Stimulated activated CD8-positive, alpha-beta memory T cell treated with anti-CD3 and anti-CD28 coated beads, Interleukin-15, amount 100 ng/mL, for 24 hours (primary cell): ENCODE measurements around the gene ADAMTS7.
"Not testable (repeated sequence)": the region's sequence is repeated elsewhere in the genome, so short reads cannot be mapped to it uniquely, and the experiment has no call there.

ENCODE experiments used
- DNase-seq: peaks from one replicate; pipeline ENCODE4 v3.0.0-alpha.2; 2020; ENCODE audit warnings: low read depth

The ADAMTS7 gene

DNA sequence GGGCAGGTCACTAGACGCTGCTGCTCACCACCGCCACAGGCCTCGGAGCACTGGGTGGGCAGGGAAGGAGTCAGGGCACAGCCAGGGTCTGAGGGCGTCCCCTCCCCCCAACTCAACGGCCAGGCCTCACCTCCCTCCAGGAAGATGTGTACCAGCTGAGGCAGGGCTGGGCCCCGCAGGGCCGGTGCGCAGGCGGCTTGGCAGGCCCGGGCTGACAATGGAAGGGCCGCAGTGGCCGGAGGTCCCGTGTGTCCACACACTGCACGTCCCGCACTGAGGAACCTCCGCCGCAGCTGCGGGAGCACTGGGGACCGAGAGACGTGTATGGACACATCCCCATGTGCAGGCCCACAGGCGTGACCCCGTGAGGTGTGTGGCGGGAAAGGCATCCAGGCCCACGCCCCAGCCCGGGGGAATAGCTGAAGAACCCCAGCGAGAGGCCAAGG, 47.4 kb downstream of the ADAMTS7 start:
- no peak for DNase-seq

DNA sequence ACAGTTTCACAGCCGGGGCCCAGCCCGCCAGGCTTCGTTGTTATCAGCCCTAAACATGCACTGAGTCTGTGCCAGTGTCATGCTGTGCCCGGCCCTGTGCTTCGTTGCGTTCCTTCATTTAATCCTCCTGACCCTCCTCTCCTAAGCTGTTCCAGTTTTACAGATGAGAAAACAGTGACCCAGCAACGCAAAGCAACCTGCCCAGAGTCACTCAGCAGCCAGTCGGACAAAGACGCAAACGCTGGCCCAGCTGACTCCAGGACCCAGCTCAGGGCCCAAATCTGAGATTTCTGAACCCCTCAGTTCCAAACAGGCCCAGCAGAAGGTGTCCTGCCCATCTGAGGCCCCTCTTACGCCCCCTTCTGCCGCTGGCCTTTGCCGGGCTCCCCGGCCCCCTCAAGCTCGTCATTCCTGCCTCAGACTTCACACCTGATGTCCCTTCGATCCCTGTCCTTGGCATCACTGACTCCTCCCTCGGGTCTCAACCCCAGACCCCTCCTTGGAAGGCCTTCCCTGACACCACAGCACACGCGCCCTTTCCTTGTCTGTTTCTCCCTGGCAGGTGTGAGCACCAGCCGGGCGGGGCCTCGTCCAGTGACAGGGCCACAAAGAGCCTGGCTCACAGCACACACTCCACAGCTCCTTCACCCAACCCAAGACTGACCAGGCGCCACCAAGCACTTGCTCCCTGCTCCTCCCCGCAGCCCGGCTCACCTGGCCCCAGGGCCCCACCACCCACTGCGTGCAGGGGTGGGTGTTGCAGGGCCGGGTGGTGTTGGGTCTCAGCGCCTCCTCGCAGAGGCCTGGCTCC, 48.1 kb downstream of the ADAMTS7 start:
- DNase-seq = no peak

DNA sequence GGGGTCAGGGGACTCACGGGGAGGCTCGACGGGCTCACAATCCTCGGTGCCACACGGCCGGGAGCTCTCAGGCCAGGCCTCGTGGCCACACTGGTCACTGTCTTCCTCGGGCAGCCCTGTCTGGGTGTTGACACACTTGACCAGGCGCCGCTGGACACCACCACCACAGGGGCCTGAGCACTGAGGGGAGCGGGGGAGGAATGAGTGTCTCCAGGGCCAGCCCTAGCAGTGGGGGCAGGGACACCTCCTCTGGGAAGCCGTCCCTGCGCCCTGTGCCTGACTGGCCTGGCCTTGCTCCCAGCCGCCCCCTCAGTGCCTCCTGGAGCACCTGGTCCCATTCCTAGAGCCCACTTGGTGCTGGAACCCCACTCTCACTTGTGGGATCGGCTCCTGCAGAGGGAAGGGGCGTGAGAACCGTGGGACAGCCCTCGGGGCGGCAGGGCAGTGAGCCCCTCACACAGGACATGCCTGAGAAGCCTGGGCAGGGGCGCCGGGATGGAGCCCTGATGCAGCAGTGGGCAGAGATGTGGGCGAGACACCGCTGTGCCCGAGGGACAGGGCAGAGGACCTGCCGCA, 48.8 kb downstream of the ADAMTS7 start:
- not testable (repeated sequence) for DNase-seq

DNA sequence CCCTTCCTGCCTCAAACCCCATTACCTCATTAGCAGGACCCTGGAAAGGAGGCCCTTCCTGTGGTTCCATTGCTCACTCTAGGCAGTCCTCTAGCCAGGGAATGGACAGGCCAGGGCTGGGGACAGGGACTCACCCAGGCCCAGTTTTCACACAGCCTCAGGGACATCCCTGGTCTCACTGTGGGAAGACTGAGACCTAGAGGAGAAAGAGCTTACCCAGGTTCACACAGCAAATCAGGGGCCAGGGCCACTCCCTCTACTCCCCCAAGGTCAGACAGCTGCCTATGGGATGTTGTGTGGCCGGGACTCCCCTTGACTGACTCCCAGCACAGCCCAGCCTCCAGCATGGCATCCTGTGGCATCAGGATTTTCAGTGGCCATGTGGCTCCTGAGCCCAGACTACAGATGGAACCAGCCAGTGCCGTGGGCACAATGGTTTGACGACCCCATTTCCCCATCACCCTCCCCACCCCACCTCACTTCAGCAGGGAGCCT, 49.3 kb downstream of the ADAMTS7 start:
- DNase-seq = no peak

DNA sequence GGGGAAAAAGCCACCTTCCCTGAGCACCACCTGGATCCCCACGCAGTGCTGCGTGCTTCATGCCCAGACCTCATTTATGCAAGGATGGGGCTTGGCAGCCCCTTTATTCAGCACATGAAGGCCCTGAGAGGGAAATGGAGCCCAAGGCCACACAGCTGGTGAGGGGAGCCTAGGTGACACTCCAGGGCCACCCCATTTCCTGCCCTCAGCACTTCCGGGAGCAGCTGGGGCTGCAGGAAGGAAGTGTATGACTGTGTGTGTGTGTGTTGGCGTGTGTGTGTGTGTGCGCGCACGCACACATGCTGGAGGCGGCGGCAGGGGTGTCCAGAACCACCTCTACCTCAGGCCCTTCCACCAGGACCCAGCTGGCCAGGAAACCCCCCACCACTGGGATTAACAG, 49.8 kb downstream of the ADAMTS7 start:
- not testable (repeated sequence) for DNase-seq

DNA sequence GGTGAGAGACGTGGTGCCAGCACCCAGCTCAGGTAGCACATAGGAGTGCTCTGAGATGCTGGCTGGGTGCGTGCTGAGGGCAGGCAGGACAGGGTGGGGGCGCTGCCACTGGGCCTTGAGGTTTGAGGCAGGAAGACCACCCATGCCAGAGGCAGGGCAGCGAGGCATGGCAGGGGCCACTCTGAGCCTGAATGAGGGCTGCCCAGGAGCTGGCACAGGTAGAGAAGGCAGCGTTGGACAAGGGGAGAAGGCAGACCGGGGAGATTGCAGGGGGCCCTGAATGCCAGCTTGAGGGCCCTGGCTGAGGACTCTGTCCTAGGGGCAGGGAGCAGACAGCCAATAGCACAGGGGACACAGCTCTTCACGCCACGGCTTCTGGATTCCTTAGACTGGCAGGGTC, 50.2 kb downstream of the ADAMTS7 start:
- DNase-seq = no peak

DNA sequence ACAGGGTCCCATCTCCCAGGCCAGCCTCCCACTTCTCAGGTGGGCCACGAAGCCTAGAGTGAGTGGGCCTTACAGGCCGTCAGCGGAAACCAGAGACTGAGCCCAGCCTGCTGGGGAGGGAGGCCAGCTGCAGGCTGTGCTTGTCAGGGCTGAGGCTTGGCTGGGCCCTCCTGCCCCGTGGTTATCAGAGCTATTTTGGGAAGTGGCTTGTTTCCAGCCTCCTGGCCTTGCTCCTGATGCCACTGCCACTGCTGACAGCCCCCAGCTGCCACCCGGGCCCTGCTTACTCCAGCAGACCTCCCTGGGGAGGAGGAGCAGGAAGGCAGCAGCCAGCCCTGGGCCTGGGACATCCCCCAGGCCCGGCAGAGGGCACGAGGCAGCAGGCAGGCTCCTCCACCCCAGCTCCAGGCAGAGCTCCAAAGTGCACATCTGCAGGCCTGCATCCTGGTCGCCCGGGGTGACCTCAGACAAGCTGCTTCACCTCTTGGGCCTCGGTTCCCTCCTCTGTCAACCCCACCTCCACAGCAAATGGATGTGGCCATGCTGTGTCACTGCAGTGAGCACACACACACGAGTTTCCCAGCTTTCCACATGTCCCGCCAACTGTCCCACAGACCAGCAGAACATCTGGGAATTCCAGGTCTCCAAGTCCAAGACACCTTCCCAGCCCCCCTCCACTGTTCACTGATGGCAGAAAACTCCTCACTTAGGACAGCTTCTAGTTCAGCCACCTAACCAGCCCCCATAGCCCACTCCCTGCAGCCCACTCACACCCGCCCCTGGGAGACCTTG, 51.0 kb downstream of the ADAMTS7 start:
- not testable (repeated sequence) for DNase-seq

DNA sequence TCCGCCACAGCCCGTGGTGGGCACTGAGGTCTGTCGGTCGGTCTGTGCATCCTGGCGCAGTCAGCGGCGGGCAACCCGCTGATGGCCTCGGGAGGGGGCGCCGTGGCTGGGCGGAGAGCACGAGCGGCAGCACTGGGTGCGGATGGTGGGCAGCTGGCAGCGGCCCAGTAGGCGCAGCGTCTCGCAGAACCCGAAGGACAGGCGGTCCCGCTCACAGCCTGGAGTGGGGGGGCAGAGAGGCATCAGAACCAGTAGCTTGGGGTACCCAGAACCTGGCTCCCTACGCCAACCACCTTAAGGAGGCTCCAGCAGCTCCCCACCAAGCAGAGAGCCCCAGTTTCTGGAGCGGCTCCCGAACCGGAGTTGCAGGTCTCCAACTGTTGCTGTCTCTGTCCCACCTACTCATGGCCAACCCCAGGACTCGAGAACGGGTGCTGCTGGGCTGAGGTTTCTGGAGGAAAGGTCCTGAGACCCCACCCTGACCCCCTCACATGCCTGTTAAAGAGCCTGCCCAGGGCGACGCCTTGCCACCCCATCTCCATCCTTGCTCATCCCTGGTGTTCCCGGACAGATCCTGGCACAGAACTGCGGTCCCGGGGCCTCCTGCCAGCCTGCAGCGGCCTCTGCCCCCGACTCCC, 51.8 kb downstream of the ADAMTS7 start:
- not testable (repeated sequence) for DNase-seq

DNA sequence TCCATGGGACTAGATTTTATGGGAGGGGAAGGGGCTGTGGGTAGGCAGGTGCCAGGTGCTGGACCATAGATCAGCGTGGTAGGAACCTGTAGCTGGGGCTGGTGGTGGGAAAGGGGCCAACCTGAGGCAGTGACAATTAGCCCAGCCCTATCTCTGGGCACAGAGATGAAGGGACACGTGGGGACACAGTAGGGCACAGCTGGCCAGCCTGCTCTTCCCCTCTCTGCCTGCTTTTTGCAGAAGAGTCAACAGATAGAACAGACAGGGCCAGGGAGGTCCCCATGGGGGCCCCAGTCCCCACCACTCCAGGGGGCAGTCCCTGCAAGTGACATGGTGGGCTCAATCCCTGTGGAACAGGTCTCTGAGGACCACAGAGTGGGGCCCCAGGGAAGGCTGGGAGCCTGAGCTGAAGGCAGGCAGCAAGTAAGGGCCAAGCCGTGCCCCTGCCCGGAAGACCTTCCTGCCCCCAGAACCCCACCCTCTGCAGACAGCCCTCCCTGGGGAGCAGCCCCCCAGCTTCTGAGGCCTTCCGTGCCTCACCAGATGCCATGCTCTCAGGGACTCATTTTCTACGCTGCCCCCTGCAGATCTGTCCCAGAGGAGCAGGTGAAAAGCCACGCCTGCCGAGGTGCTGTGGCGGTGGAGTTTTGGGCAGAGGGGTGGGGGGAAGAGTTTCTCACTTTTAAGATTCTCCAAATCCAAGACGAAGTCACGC, 52.6 kb downstream of the ADAMTS7 start:
- DNase-seq = not testable (repeated sequence)

DNA sequence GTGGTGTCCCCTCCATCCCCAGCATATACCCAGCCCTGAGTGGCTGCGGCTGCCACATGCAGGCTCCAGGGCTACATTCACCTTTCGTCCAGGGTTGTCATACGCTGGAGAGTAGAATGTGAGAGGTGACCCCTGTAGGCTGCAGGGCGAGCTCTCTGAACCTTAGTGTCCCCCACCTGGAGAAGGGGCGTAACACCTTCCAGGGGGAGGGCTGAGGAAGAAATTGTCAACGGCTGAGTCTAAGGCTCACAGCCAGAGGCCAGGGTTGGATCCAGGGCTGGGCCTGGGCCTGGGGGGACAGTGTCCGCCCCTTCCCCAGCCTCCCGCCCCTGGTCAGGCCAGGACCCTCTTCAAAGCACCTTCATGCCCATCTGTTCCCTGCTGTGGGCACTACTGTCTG, 53.2 kb downstream of the ADAMTS7 start:
- DNase-seq = not testable (repeated sequence)

DNA sequence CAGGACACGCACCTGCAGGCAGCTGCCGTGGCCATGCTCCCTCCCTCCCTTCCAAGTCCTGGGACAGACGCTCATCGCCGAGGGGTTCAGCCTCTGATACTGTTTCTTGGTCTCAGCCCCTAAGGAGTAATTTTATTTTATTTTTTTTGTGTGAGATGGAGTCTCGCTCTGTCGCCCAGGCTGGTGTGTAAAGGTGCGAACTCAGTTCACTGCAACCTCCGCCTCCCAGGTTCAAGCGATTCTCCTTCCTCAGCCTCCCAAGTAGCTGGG, 53.7 kb downstream of the ADAMTS7 start:
- no peak for DNase-seq

DNA sequence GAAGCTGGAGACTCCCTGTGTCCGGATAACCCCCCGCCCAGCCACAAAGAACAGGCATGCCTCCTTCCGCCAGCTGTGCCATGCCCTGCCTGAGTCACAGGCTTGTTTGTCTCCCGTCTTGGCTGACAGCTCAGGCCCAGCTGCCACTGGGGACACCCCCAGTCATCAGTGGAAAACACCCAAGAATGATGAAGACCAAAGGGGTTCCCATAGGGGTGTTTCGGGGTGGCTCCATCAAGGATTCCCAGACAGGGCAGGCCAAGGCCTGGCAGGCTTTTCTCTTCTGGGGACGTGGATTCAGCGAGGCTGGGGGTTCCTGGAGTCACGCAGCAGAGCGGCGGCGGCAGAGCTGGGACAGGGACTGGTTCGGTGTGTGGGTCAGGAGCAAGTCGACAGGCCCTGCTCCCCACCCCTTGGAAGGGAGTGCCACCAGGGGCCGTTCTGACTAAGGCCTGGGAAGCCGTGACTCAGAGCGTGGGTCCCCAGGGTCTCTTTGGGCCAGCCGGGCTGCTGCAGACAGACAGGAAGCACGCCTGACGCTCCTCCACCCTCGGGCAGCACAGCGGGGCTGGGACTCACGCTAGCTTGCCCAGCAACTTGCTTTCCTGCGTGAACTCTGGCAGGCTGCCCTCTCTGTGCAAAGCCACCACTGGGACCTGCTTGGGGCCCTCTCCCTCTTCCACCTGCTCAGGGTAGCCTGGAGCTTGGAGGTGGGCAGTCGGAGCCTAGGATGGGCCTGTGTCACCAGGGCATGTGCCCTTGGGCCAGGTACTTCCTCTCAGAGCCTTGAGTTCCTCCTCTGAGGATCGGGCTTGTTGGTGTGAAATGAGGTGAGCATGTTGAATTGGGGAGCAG, 54.3 kb downstream of the ADAMTS7 start:
- DNase-seq = not testable (repeated sequence)

DNA sequence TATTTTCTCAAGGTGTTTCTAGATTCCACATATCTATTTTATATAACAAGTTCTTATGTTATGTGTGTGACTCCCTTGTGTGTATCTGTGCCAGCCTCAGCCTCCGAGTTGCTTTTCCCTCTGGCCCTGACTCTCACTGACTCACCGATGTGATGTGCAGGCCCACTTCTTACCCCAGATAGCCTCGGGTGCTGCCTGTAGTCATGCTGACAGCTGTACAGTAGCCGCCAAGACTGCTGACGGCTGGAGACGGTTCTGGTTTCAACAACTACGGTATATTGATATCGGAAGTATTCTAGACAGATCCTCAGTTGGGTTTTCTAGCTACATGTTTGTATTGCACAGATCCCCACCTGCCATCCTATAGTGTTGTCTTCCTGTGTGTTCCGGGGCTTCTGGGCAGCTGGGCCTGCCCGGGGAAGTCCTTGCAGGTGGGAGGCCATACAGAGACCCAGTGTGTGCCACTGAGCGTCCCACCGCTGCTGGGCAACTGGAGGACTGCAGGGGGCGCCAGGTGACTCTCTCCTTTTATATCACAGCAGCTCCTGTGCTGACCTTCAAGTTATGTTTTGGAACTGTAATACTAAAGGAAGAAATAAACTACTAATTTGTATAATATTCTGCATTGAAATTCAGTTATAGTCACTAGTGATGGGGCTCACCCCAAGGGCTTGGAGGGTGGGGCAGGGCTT, 55.2 kb downstream of the ADAMTS7 start:
- not testable (repeated sequence) for DNase-seq

DNA sequence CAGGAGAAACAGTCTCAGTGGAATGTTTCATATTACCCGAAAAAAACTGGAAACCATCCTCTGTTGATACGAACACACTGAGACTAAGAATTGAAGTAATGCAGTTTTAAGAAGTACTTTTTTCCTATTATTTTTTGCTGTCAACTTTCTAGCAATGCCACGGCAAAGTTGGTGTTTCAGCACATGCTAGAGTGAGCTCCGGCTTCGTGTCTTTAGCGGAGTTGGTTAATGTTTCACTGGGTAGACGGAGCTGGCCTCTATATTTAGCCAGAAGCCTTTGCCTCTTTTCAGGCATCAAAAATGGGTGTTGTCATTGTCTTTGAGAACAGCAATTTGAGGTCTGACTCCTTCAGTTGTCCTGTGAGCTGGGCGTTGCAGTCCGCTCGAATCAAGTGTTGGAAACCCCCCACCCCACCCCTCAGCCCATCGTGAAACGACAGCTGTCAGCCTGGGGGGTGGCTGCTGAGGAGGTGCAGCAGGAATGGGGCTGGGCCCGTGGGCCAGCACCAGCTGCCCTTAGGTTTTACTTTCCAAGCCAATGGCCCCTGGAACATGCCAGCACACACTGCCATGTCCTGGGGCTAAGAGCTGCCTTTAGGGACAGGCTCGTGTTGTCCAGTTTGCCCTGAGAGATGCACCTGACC, 56.5 kb downstream of the ADAMTS7 start:
- DNase-seq = not testable (repeated sequence)

DNA sequence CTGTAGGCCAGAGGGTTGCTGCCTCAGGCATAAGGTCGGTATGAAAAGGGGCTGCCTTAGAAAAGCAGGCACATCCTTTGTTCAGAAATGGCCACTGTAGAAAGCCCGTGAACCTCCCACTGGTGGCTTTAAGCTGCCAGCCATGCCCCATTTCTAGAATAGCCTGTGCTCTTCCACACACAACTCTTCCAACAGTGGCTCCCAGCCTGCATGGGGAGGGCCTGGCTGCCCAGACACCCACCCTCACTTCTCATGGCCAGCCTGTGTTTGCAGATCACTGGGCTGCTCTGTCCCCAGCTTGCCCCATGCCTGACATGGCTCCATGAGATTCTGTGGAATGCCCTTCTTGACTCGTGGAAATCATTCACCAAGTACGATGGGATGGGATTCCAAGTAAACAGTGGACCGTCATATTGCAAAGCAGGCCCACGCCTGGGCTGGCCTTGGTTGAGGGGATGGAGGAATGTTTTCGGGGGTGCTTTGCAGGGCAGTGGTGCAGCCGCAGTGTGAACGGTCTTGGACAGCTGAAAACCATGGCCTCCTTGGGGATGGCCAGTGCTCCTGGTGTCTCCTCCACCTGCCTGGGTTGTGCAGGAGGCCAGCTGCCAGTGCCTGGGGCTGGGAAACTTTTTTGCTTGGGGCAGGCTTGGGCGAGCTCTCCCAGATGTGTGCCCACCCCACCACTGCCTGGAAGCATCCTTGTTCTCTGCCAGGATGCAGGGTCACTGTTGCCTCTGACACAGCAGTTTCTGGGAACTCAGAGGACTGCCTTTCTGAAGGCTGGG, 57.3 kb downstream of the ADAMTS7 start:
- not testable (repeated sequence) for DNase-seq

DNA sequence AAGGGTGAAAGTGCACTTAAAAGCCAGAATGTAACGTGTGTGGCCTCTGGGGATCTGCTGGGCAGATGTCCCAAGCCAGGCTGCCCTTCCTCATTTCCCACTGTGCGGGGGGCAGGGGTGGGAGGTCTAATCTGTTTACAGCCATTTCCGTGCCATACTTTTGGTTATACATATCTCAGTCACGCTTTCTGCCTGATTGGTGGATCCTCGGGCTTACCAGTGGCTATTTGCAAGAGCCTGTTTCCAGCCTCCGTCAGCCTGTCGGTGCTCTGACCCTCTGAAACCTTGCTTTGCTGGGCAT, 58.0 kb downstream of the ADAMTS7 start:
- DNase-seq = not testable (repeated sequence)

DNA sequence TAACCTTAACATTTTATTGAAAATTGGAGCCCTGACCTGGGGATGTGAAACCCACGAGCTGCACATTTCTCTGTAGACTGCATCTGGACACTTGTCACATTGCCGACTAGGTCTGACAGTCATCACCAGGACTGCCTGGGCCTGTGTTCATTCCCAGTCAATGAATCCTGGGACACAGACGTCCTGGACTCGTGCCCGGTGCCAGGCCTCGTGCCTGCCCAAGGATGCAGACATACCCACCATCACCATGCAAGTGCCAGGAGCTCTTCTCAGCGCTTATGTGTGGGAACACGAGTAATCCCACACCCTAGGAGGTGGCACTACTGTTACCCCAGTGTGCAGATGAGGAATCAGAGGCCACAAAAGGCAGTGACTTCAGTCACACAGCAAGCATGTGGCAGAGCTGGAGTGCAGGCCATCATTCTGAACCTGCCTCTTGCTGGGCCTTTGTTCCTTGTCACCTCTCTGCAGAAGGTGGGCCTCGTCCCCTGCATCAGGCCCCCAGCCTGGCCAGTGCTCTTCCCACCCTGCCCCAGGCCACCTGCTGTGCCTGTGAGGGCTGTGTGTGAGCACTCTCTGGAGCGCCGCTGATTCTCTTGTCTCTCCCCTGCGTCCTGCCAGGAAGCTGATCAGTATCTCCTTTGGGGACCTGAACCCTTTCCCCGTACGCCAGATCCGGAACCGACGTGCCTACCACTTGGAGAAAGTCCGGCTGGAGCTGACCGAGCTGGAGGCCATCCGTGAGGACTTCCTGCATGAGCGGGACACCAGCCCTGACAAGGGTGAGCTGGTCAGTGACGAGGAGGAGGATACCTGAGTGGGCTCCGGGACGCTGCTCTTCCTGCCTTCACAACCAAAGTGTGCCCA, 58.5 kb downstream of the ADAMTS7 start:
- no peak for DNase-seq

DNA sequence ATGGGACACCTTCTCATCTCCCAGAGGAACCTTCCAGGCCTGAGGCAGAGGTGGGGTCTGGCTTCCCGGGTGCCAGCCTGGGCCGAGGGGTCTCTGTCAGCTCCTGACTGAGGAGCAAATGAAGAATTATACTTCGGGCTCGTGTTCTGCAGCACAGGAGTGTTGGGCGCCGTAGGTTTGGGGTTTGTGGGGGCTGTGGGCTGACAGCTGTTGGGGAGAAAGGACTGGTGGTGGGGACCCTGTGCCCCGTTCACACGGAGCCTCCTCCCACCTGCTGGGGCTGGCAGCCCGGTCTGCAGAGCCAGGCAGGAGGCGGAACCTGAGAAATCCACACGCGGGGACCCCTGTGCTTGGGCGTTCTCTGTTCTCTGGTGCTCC, 59.7 kb downstream of the ADAMTS7 start:
- DNase-seq = no peak
